Measurements from ENCODE around the gene KIF3C. TPM values are rescaled to one million over a fixed set of nuclear protein-coding genes. Genes with fewer than 3 reads are reported as not detected.
A peak's percentile ranks its signal among the peaks of the same experiment; 100 is the strongest.
"Not testable (repeated sequence)": the region's sequence is repeated elsewhere in the genome, so short reads cannot be mapped to it uniquely, and the experiment has no call there.

The KIF3C gene
- total RNA-seq, 1 experiment from 2014 or later, result 5.4 TPM

DNA sequence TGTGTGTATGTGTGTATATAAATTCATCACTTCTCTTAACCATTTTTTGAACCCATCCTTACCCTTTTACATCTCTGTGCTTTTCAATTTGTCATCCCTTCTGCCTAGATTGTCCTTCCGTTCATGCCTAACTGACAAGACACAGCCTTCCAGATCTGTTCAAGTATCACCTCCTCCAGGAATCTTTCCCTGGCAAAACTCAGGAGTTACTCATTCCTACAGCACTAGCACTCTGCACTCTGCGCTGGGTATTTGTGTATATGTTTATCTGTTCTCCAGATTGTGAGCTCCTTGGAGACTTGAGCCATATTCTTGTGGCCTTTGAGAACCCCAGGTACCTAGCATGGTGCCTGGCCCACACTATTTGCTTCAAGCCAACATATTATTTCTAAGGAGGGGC lies 77.2 kb downstream of the KIF3C start:
- H3K4me1 ChIP-seq (replicated peaks), result peaks cover under 1% of the 10 kb centered on the region
- H3K36me3 ChIP-seq, result no peaks in the 10 kb centered on the region
- H3K27me3 ChIP-seq (replicated peaks), result no peaks in the 10 kb centered on the region
- DNase-seq (ENCODE audit: low read depth in 1 of 2, low spot score in 2 of 2), result no peak
- no peak overlapping the region for H3K4me3 ChIP-seq
- no peak overlapping the region for H3K27ac ChIP-seq
- H3K9me3 ChIP-seq (replicated peaks), result no peaks in the 10 kb centered on the region

DNA sequence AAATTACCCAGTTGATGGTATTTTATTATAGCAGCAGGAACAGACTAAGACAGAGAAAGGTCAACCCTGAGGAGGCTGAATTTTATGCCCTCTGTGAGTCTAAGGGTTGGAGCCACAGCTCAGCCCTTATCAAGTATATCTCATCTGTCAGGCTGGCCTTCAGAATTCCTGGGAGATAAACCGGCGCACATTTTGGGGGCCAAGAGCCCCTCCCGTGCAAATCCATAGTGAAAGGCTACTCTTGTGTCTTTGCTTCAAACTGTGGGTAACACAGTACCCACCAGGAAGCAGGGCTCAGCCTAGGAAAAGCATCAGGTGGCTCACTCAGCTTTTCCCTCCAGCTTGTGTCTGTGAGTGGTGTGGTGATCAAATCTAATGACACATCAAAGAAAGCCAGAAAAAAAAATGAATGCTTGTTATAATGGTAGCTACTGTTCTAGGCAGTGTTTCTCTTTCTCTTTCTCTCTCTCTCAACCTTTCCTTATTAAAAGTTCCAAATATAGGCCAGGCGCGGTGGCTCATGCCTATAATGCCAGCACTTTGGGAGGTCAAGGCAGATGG lies 79.0 kb downstream of the KIF3C start:
- Histone ChIP-seq H3K9me3 (replicated peaks) (no peaks in the 10 kb centered on the region), H3K27ac (no peak overlapping the region), H3K27me3 (replicated peaks) (no peaks in the 10 kb centered on the region), H3K4me1 (replicated peaks) (peaks cover 19% of the 10 kb centered on the region), H3K36me3 (no peaks in the 10 kb centered on the region), H3K4me3 (no peak overlapping the region)
- no peak for DNase-seq (ENCODE audit: low read depth in 1 of 2, low spot score in 2 of 2)

DNA sequence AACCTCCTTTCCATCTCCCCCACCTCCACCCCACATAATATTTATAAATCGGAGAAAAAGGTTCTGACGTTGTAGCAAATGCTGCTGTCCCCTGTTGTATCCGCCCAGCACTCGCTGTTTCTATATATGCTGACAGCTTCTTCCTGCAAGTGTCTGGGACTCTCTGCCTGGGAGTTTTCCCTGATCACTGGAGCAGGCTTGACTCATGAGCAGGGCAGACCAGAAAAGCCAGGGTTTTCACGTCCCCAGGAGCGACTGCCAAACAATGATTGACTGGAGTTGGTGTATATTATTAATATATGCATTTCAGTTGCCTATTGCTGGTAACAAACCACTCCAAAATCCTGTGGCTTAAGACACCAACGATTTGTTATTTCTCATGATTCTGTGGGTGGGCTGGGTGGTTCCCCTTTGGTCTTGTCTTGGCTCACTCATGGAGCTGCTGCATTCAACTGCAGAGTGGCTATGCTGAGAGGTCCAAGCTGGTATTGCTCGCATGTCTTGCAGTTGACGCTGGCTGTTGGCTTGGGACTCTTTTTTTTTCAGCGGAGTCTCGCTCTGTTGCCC lies 82.8 kb downstream of the KIF3C start:
- no peaks in the 10 kb centered on the region for H3K27me3 ChIP-seq (replicated peaks)
- H3K9me3 ChIP-seq (replicated peaks), result no peaks in the 10 kb centered on the region
- no peak overlapping the region for H3K4me3 ChIP-seq
- peaks cover 30% of the 10 kb centered on the region for H3K4me1 ChIP-seq (replicated peaks)
- no peaks in the 10 kb centered on the region for H3K36me3 ChIP-seq
- H3K27ac ChIP-seq, result no peak overlapping the region
- DNase-seq (ENCODE audit: low read depth in 1 of 2, low spot score in 2 of 2), result peak; percentile 79 to 82

DNA sequence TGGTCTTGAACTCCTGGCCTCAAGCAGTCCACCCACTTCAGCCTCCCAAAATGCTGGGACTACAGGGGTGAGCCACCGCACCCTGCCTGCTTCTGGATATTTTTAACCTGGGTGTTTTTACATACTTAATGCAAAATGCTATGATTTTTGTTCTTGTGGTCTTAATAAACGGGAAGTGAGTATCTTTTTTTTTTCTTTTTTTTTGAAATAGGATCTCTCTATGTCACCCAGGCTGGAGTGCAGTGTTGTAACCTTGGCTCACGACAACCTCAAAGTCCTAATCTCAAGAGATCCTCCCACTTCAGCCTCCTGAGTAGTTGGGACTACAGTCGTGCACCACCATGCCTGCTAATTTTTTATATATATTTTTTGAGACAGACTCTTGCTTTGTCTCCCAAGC lies 84.8 kb downstream of the KIF3C start:
- no peak overlapping the region for H3K4me3 ChIP-seq
- H3K36me3 ChIP-seq, result no peaks in the 10 kb centered on the region
- no peaks in the 10 kb centered on the region for H3K27me3 ChIP-seq (replicated peaks)
- peaks cover 31% of the 10 kb centered on the region for H3K4me1 ChIP-seq (replicated peaks)
- no peak overlapping the region for H3K27ac ChIP-seq
- DNase-seq (ENCODE audit: low read depth in 1 of 2, low spot score in 2 of 2), result no peak
- H3K9me3 ChIP-seq (replicated peaks), result no peaks in the 10 kb centered on the region

DNA sequence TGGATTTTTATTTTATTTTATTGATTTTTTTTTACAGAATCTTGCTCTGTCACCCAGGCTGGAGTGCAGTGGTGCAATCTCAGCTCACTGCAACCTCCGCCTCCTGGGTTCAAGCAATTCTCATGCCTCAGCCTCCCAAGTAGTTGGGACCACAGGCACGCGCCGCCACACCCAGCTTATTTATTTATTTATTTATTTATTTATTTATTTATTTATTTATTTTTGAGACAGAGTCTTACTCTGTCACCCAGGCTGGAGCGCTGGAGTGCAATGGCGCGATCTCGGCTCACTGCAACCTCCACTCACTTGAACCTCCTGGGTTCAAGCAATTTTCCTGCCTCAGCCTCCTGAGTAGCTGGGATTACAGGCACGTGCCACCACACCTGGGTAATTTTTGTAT lies 86.0 kb downstream of the KIF3C start:
- not testable (repeated sequence) for H3K27me3 ChIP-seq (replicated peaks); H3K9me3 ChIP-seq (replicated peaks); H3K4me3 ChIP-seq; H3K27ac ChIP-seq; H3K36me3 ChIP-seq; DNase-seq (ENCODE audit: low read depth in 1 of 2, low spot score in 2 of 2)
- H3K4me1 ChIP-seq (replicated peaks), result peaks cover 31% of the 10 kb centered on the region

DNA sequence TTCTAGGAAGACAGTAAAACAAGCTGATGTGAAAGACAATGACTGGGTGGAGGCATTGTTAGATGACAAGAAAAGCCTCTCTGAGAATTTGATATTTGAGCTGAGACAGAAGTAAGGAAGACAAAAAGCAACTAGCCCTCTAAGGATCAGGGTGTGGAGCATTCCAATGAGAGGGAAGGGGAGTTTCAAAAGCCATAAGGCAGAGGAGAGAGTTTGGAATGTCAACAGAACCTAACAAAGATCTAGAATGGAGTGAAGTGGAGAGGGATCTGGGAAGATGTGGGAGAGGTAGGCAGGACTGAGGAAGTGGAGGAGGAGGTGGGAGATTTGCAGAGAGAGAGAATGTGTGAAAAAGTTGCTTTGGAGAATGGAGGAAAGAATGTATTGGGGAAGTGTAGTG lies 86.7 kb downstream of the KIF3C start:
- Histone ChIP-seq H3K4me3 (no peak overlapping the region), H3K9me3 (replicated peaks) (no peaks in the 10 kb centered on the region), H3K36me3 (no peaks in the 10 kb centered on the region), H3K27me3 (replicated peaks) (no peaks in the 10 kb centered on the region), H3K4me1 (replicated peaks) (peaks cover 31% of the 10 kb centered on the region), H3K27ac (no peak overlapping the region)
- DNase-seq (ENCODE audit: low read depth in 1 of 2, low spot score in 2 of 2), result peak in 1 of 2 experiments; percentile 25

DNA sequence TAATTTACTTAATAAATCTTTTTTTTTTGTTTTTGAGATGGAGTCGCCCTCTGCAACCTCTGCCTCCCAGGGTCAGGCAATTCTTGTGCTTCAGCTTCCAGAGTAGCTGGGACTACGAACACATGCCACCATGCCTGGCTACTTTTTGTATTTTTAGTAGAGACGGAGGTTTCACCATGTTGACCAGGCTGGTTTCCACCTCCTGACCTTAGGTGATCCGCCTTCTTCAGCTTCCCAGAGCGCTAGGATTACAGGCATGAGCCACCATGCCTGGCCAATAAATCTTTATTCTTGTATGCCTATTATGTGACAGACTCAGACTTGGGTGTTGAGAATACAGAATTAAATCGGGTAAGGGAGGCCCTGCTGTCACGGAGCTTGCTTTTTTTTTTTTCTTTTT lies 87.3 kb downstream of the KIF3C start:
- H3K9me3 ChIP-seq (replicated peaks), result no peaks in the 10 kb centered on the region
- no peak overlapping the region for H3K4me3 ChIP-seq
- H3K27me3 ChIP-seq (replicated peaks), result no peaks in the 10 kb centered on the region
- no peak overlapping the region for H3K27ac ChIP-seq
- H3K4me1 ChIP-seq (replicated peaks), result peaks cover 29% of the 10 kb centered on the region
- DNase-seq (ENCODE audit: low read depth in 1 of 2, low spot score in 2 of 2), result no peak
- no peaks in the 10 kb centered on the region for H3K36me3 ChIP-seq

DNA sequence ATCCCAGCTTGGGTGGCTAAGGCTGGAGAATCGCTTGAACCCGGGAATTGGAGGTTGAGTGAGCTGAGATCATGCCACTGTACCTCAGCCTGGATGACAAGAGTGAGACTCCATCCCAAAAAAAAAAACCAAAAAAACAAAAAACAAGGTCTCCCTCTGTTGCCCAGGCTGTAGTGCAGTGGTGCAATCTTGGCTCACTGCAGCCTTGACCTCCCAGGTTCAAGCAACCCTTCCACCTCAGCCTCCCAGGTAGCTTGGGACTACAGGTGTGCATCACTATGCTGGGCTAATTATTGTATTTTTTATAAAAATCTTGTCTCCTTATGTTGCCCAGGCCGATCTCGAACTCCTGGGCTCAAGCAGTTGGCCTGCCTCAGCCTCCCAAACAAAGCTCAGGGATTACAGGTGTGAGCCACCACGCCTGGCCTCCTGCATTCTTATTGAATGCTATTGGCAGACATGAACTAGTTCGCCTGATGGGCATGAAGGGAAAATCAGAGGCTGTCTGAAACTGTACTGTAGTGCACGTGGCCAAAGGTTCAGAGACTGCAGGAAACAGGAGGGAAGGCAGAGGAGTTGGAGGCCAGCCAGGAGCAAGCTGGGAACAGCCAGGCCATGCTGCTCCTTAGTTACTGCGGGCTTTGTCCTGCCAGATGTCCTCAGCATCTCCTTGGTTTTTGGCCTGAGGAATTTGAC lies 88.0 kb downstream of the KIF3C start:
- H3K4me3 ChIP-seq, result no peak overlapping the region
- H3K36me3 ChIP-seq, result no peaks in the 10 kb centered on the region
- H3K9me3 ChIP-seq (replicated peaks), result no peaks in the 10 kb centered on the region
- no peaks in the 10 kb centered on the region for H3K27me3 ChIP-seq (replicated peaks)
- no peak for DNase-seq (ENCODE audit: low read depth in 1 of 2, low spot score in 2 of 2)
- peaks cover 22% of the 10 kb centered on the region for H3K4me1 ChIP-seq (replicated peaks)
- no peak overlapping the region for H3K27ac ChIP-seq

DNA sequence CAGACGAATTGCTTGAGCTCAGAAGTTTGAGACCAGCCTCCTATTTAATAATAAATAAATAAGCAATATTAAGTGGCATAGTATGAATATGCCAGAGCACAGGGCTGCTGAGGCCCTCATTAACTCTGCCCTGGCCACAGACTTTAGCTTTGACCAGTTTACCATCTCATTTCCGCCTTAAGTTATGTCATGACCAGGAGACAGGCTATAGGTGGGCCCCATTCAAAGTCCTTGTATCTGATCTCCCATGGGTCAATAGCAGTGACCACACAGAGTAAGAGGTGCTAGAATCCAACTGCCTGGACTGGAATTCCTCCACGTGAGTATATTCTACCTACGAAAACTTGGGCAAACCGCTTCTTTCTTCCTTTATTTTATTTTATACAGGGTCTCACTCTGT lies 90.6 kb downstream of the KIF3C start:
- H3K4me1 ChIP-seq (replicated peaks), result peaks cover 11% of the 10 kb centered on the region

DNA sequence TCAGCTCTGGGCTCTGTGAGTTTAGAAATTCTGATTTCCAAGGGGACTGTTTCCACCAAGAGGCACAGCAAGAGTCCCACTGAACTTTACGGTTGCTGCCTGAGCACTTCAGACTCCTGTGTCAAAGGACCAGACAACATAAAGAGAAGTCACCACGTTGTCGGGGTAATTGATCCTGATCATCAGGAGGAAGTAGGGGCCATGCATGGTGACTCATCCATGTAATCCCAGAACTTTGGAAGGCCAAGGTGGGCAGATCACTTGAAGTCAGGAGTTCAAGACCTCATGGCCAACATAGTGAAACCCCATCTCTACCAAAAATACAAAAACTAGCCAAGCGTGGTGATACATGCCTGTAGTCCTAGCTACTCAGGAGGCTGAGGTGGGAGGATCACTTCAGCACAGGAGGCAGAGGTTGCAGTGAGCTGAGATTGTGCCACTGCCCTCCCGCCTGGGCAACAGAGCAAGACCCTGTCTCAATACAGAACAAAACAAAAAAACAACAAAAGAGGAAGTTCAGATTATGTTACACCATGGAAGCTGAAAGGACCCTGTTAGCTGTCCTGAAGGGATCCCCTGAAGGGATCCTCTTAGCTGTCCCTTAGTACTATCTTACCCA lies 94.6 kb downstream of the KIF3C start:
- Histone ChIP-seq H3K36me3 (no peaks in the 10 kb centered on the region), H3K4me1 (replicated peaks) (peaks cover 16% of the 10 kb centered on the region), H3K4me3 (no peak overlapping the region), H3K9me3 (replicated peaks) (no peaks in the 10 kb centered on the region), H3K27ac (no peak overlapping the region), H3K27me3 (replicated peaks) (no peaks in the 10 kb centered on the region)
- DNase-seq (ENCODE audit: low read depth in 1 of 2, low spot score in 2 of 2), result no peak

More for the DNA sequence above, 90.6 kb downstream of the KIF3C start:
- DNase-seq (ENCODE audit: low read depth in 1 of 2, low spot score in 2 of 2), result no peak
- Histone ChIP-seq H3K27ac (no peak overlapping the region), H3K4me3 (no peak overlapping the region), H3K9me3 (replicated peaks) (no peaks in the 10 kb centered on the region), H3K27me3 (replicated peaks) (no peaks in the 10 kb centered on the region), H3K36me3 (no peaks in the 10 kb centered on the region)

DNA sequence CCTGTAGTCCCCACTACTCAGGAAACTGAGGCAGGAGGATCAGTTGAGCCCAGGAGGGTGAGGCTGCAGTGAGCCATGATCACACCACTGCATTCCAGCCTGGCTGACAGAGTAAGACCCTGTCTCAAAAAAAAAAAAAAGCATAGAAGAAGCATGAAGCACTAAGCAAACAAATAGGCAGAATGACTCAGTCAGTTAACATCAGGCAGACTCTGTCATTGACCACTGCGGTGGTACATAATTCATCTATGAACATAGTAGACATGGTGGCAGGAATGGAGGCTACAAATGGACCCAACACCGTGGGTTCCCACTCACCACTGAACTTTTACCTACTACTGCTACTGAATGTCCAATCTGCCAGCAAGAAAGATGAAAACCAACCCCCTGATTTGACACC lies 96.4 kb downstream of the KIF3C start:
- no peak overlapping the region for H3K4me3 ChIP-seq
- DNase-seq (ENCODE audit: low read depth in 1 of 2, low spot score in 2 of 2), result peak; percentile 67 to 68

DNA sequence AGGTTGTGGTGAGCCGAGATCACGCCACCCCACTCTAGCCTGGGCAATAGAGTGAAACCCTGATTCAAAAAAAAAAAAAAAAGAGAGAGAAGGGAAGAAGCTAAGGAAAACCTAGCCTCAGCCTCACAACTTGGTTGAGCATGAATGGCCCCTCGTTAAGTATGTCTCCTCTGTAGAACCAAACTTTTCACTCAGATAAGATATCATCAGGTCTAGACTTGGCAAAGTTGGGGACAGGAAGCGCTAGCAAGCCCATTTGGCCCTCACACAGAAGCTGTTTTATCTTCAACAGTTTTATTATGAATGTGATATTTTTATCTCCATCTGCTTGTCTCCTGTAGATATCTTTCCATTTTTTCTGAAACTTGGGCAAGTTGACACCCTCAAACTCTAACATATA lies 100.5 kb downstream of the KIF3C start:
- peaks cover 27% of the 10 kb centered on the region for H3K4me1 ChIP-seq (replicated peaks)
- H3K27me3 ChIP-seq (replicated peaks), result no peaks in the 10 kb centered on the region
- no peaks in the 10 kb centered on the region for H3K9me3 ChIP-seq (replicated peaks)
- no peak overlapping the region for H3K27ac ChIP-seq
- peaks cover 3% of the 10 kb centered on the region; the same call in 1 of the 2 replicates for H3K36me3 ChIP-seq
- DNase-seq (ENCODE audit: low read depth in 1 of 2, low spot score in 2 of 2), result no peak
- H3K4me3 ChIP-seq, result no peak overlapping the region

More for the DNA sequence above, 96.4 kb downstream of the KIF3C start:
- Histone ChIP-seq H3K9me3 (replicated peaks) (no peaks in the 10 kb centered on the region), H3K27ac (peak overlapping the region; percentile 36; the same call in 1 of the 2 replicates), H3K36me3 (no peaks in the 10 kb centered on the region), H3K4me1 (replicated peaks) (peaks cover 16% of the 10 kb centered on the region), H3K27me3 (replicated peaks) (no peaks in the 10 kb centered on the region)

DNA sequence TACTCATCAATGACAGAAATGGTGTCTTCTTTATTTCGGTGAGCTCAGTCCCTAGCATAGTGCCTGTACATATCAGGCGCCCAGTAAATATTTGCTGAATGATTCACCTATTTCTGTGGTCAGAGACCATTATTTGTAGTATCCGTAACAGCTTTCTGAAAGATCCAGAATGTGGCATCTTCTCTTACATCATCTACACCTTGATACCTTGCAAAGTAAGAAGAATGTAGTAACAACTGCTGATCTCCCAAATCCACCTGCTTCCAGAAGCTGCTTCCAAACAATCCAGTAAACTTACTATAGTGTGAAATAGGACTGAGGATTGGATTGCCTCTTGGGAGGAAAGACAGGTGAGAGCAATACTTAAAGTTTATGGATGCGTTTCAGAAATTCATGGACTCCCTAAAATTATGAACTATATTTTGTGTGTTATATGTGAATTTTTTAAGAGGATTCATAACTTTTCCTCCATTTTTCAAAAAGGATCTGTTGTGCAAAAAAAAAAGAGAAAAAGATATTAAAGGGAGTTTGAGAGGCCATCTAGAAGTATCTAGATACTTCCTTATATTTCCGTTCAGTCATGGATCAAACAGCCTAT lies 103.1 kb downstream of the KIF3C start:
- peak overlapping the region; percentile 79 for H3K4me3 ChIP-seq

More for the DNA sequence above, 103.1 kb downstream of the KIF3C start:
- H3K27ac ChIP-seq, result peak overlapping the region; percentile 64
- no peaks in the 10 kb centered on the region for H3K9me3 ChIP-seq (replicated peaks)
- H3K27me3 ChIP-seq (replicated peaks), result no peaks in the 10 kb centered on the region
- peaks cover 18% of the 10 kb centered on the region for H3K4me1 ChIP-seq (replicated peaks)
- peak in 1 of 2 experiments; percentile 66 for DNase-seq (ENCODE audit: low read depth in 1 of 2, low spot score in 2 of 2)
- H3K36me3 ChIP-seq, result peaks cover 3% of the 10 kb centered on the region; the same call in 1 of the 2 replicates

All from SJSA1 (cell line).